Osteocyte (in vitro differentiated cells): Measurements from ENCODE around the gene SULT6B1. TPM values are rescaled to one million over a fixed set of nuclear protein-coding genes. Genes with fewer than 3 reads are reported as not detected.

Experiments used
- DNase-seq: peaks from one replicate; pipeline ENCODE4 v3.0.0; 2021; ENCODE audit warnings: mixed read lengths; ENCODE audit not compliant: unreplicated experiment; ENCODE audit errors: extremely low spot score
- H3K27ac Mint-ChIP-seq: one replicate; pipeline ENCODE4 v1.8.0; 2021; ENCODE audit warnings: mild to moderate bottlenecking, mixed read lengths; ENCODE audit not compliant: unreplicated experiment
- H3K27me3 Mint-ChIP-seq: one replicate; pipeline ENCODE4 v1.8.0; 2021; ENCODE audit warnings: mixed read lengths; ENCODE audit not compliant: unreplicated experiment
- H3K36me3 Mint-ChIP-seq: one replicate; pipeline ENCODE4 v1.8.0; 2021; ENCODE audit warnings: mixed read lengths; ENCODE audit not compliant: unreplicated experiment
- H3K4me1 Mint-ChIP-seq: one replicate; pipeline ENCODE4 v1.8.0; 2021; ENCODE audit warnings: mixed read lengths; ENCODE audit not compliant: unreplicated experiment
- H3K4me3 Mint-ChIP-seq: one replicate; pipeline ENCODE4 v1.8.0; 2021; ENCODE audit warnings: mild to moderate bottlenecking, moderate library complexity, mixed read lengths; ENCODE audit not compliant: unreplicated experiment
- H3K9me3 Mint-ChIP-seq: one replicate; pipeline ENCODE4 v1.8.0; 2021; ENCODE audit warnings: mixed read lengths; ENCODE audit not compliant: unreplicated experiment
- CTCF ChIP-seq: fragments of 200-600 bp; sonication (generic); IDR thresholded peaks from 2 replicates; pipeline ENCODE4 v1.5.0; 2021; ENCODE audit warnings: antibody characterized with exemption, mild to moderate bottlenecking, moderate library complexity
- total RNA-seq: library from RNA; stranded (reverse); gene quantifications from 2 replicates; pipeline ENCODE4 v1.2.1, GENCODE V29; 2021

Gene SULT6B1
- total RNA-seq, 1 donor from 2014 or later: not detected

- H3K27ac Mint-ChIP-seq: no peak overlapping the region
- no peaks in the 10 kb centered on the region for H3K9me3 Mint-ChIP-seq
- no peak overlapping the region for H3K4me3 Mint-ChIP-seq
- H3K27me3 Mint-ChIP-seq: no peaks in the 10 kb centered on the region
- no peak for DNase-seq
- TF ChIP-seq CTCF: no peak
- H3K4me1 Mint-ChIP-seq: peaks cover 10% of the 10 kb centered on the region
- peaks cover 2% of the 10 kb centered on the region for H3K36me3 Mint-ChIP-seq
Measured at GRCh38 chr2:37192551-37192950, 4.1 kb upstream of the SULT6B1 start.

GRCh38 chr2:37191747-37192146 lies 3.3 kb upstream of the SULT6B1 start:
- no peak overlapping the region for H3K4me3 Mint-ChIP-seq
- no peak for DNase-seq
- no peaks in the 10 kb centered on the region for H3K27me3 Mint-ChIP-seq
- H3K36me3 Mint-ChIP-seq: peaks cover 2% of the 10 kb centered on the region
- H3K9me3 Mint-ChIP-seq: no peaks in the 10 kb centered on the region
- H3K27ac Mint-ChIP-seq: no peak overlapping the region
- TF ChIP-seq CTCF: no peak
- peaks cover 10% of the 10 kb centered on the region for H3K4me1 Mint-ChIP-seq

- no peak overlapping the region for H3K4me3 Mint-ChIP-seq
- DNase-seq: no peak
- H3K27ac Mint-ChIP-seq: no peak overlapping the region
- H3K4me1 Mint-ChIP-seq: peaks cover 10% of the 10 kb centered on the region
- H3K9me3 Mint-ChIP-seq: no peaks in the 10 kb centered on the region
- H3K27me3 Mint-ChIP-seq: peaks cover under 1% of the 10 kb centered on the region
- H3K36me3 Mint-ChIP-seq: peaks cover under 1% of the 10 kb centered on the region
- no peak for TF ChIP-seq CTCF
Measured at GRCh38 chr2:37191253-37191652, 2.8 kb upstream of the SULT6B1 start.

GRCh38 chr2:37190290-37190689 lies 1.8 kb upstream of the SULT6B1 start:
- H3K4me1 Mint-ChIP-seq: peaks cover 10% of the 10 kb centered on the region
- DNase-seq: no peak
- no peaks in the 10 kb centered on the region for H3K36me3 Mint-ChIP-seq
- TF ChIP-seq CTCF: no peak
- peaks cover 5% of the 10 kb centered on the region for H3K27me3 Mint-ChIP-seq
- no peak overlapping the region for H3K27ac Mint-ChIP-seq
- no peaks in the 10 kb centered on the region for H3K9me3 Mint-ChIP-seq
- H3K4me3 Mint-ChIP-seq: no peak overlapping the region

GRCh38 chr2:37189452-37190153 lies 1.1 kb upstream of the SULT6B1 start:
- TF ChIP-seq CTCF: no peak
- Mint-ChIP-seq H3K4me3 (no peak overlapping the region), H3K4me1 (peaks cover 10% of the 10 kb centered on the region), H3K36me3 (no peaks in the 10 kb centered on the region), H3K27ac (peak overlapping the region; percentile 78), H3K9me3 (no peaks in the 10 kb centered on the region), H3K27me3 (peaks cover 9% of the 10 kb centered on the region)
- no peak for DNase-seq
